UCSD-AML1 (cell line): Measurements from ENCODE around the gene TP53AIP1.

Experiments
- DNase-seq: peaks from one replicate; lab custom pipeline; 2025; ENCODE audit not compliant: unreplicated experiment; lab: John Stamatoyannopoulos, UW

The TP53AIP1 gene

DNA sequence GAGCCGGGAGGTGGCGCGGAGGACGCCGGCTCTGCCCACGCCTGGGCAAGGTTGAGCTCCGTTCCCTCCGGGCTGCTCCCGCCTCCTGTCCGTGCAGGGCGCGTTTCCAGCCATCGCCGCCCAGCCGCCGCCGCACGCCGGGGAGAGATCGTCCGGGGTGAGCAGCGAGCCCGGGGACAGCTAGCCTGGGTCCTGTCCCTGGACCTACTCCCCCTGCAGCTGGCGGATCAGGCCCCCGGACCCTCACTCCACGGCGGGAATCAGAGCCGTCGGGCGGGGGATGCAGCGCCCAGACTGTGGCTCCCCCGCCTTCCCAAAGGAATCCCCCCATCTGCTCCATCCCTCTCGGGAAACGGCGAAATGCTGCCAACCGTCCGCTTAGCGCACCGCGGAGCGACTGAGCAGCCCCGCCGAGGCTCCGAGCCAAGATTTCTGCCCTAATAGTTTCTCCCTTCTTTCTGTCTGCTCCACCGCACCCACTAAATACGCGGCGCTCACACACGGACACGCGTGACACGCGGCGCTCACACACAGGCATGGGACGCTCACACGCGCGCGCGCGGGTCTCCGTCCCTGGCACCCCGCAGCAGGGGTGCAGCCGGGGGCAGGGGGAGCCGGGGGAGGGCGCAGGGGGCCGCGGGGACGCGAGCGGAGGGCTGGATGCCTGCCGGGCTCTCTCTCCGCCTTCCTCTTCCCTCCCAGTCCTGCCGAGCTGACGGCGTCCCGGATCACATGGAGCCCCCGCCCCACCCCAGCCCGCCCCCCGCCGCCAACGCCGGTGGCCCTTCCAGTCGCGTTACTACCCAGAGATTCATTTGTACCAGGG is 51.9 kb downstream of the TP53AIP1 start, which contains the start of gene KCNJ5:
KCNJ5 (plus strand) TSS at position 814 of the 826 bp plus-strand sequence. CDS start 19,918 bp downstream, outside the sequence.
- no peak for DNase-seq

DNA sequence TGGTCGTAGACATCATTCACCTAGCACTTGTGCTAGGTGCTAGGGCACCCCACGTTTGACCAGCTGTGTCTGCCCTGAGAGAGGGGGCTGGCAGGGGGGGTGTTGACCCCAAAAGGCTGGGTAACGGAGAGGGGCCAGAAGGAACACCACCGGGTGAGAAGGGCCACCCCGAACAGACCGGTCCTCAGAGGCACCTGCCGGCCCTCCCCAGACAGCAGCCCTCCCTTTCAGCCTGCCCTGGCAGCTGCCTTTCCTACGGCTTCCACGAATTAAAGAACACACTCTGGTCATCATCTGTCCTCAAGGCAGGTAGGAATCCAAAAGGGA is 52.5 kb downstream of the TP53AIP1 start:
- no peak for DNase-seq

DNA sequence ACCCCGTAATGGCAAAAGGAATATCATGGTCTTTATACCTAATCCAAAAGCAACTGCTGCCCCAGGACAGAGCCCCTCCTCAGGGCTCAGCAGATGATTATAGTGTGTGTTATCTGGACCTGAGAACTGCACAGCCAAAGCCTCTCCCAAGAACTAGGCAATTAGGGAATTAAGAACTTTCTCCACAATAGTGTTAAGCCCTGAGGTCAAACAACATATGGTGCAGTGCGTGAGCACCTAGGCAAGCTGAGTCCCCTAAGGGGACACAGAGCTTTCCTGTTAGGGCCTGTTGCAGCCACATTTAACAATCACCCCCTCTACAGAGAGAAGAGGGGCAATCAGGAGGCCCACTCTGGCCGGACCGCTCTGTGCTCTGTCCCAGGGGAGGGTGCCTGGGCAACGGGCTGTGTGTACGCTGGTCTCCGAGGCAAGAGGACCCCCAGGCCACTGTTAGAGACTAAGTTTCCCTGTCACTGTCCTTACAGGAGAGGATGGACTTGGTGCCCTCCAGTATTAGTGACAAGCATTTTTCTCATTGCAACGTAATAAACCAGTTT is 52.9 kb downstream of the TP53AIP1 start:
- no peak for DNase-seq

DNA sequence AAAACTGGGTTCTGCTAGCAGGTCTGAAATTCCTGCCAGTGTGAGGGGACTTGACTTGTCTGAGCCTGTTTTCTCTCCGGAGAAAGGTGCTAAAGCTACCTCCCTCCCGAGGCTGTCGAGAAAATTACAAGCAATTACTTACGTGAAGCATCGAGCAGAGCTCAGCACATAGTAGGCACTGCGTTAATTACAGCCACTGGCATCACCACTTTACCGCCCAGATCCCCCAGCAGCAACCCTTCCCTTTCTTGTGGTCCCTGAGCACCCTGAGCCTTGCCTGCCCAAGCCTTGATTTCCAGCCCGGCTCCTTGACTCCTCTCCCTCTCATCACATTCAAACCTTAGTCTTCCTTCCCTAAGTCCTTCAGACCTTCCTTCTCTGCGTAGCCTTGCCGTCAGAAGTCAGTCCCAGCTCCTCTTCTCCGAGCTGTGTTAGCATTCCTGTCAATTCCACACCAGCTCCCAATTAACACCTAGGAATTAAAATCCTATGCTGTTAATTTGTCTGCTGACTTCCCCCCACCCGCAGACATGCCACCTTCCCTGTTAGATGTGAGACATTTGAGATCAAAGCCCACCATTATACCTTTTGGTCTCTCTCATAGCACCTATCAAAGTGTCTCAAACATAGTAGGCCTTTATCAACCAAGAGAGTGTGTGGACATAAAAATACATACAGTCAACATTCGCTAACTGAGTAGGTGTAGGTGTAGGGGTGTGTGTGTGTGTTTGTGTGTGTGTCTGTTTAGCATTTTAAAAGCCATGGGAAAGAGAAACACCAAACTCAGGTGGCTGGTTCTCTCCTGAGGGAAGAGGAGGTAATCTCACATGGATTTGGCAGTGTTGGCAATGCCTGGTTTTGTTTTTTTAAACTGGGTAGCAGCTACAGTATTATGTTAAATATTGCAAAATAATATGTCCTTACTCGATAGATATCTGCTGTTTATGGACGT is 54.4 kb downstream of the TP53AIP1 start:
- no peak for DNase-seq

DNA sequence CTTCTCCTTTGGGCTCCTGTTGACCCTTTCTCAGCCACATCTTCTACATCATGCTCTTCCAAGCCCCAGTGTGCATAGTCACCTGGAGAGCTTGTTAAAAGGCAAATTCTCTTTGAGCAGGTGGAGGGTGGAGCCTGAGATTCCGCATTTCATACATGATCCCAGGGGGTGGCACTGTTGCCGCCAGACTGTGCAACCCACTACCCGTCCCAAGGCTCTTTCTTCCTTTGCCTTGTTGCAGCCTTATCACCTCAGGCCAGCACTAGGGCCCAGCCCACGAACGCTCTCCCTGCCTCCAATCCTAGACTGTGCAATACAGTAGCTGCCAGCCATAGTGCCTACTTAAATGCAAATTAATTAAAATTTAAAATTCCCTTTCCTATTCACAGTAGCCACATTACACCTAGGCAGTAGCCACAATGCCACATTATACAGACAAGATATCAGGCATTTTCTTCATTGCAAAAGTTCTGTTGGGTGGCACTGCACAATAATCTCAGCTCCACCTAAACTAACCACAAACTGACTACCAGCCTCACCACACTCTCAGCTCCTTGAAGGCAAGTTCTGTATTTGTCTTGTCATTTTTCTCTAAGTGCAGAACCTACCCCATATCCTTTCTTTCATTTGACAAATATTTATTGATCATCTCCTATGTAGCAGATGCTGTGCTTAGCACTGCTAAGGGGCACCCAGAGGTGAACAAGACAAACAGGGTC is 56.1 kb downstream of the TP53AIP1 start:
- DNase-seq = peak; percentile 69
